ENCODE data around the gene RRP8. TPM values are rescaled to one million over a fixed set of nuclear protein-coding genes. Genes with fewer than 3 reads are reported as not detected.

RRP8 gene
- total and polyA plus RNA-seq, 2 experiments from 2014 or later = 15.3 to 26.1 TPM

GRCh38 chr11:6557761-6558674 lies 45.4 kb downstream of the RRP8 start:
- no peaks in the 10 kb centered on the region for H3K27me3 ChIP-seq
- H3K79me2 ChIP-seq = no peaks in the 10 kb centered on the region
- H3K9me3 ChIP-seq (ENCODE audit: low read depth) = no peaks in the 10 kb centered on the region
- H4K20me1 ChIP-seq (ENCODE audit: insufficient read depth, poor library complexity, severe bottlenecking) = no peaks in the 10 kb centered on the region
- H3K36me3 ChIP-seq (replicated peaks; ENCODE audit: insufficient read depth, low read depth) = no peaks in the 10 kb centered on the region
- TF ChIP-seq, protein P1, sequence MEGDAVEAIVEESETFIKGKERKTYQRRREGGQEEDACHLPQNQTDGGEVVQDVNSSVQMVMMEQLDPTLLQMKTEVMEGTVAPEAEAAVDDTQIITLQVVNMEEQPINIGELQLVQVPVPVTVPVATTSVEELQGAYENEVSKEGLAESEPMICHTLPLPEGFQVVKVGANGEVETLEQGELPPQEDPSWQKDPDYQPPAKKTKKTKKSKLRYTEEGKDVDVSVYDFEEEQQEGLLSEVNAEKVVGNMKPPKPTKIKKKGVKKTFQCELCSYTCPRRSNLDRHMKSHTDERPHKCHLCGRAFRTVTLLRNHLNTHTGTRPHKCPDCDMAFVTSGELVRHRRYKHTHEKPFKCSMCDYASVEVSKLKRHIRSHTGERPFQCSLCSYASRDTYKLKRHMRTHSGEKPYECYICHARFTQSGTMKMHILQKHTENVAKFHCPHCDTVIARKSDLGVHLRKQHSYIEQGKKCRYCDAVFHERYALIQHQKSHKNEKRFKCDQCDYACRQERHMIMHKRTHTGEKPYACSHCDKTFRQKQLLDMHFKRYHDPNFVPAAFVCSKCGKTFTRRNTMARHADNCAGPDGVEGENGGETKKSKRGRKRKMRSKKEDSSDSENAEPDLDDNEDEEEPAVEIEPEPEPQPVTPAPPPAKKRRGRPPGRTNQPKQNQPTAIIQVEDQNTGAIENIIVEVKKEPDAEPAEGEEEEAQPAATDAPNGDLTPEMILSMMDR (IDR thresholded peaks at IDR 0.05; ENCODE audit: poor library complexity) = no peak
- no peaks in the 10 kb centered on the region for H3K9me2 ChIP-seq (replicated peaks; ENCODE audit: insufficient read depth)
- no peak overlapping the region for H3K27ac ChIP-seq
- H3K4me1 ChIP-seq (ENCODE audit: insufficient read depth) = no peaks in the 10 kb centered on the region
- no peak for DNase-seq (ENCODE audit: low spot score)
- WGBS (ENCODE audit: low lambda C conversion rate, missing lambda C conversion rate) = 97% methylated on average over 14 of the region's 14 CpGs
- H3K4me3 ChIP-seq = no peak overlapping the region
- H3K4me2 ChIP-seq = no peak overlapping the region
- no peak overlapping the region for H2AFZ ChIP-seq

DNA sequence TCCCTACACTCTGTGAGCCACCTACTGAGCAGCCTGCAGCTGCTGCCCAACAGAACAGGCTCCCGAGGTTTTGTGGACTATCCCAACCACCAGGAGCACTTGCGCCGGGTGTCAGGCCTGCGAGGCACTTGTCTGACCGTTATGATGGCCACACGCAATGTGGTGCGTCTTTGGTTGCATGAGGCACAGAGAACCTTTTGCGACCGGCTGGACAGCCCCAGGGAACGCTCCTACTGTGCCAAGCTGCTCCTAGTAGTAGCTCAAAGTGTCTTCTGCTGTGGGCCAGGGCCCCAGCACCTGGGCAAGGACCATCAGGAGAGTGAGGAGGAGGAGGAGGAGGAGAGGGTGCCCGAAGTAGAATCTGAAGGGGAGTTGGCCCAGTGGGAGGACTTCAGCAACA lies 46.4 kb downstream of the RRP8 start:
- no peak overlapping the region for H2AFZ ChIP-seq
- WGBS (ENCODE audit: low lambda C conversion rate, missing lambda C conversion rate) = 91% methylated on average over 11 of the region's 11 CpGs
- H4K20me1 ChIP-seq (ENCODE audit: insufficient read depth, poor library complexity, severe bottlenecking) = no peaks in the 10 kb centered on the region
- DNase-seq (ENCODE audit: low spot score) = no peak
- no peak overlapping the region for H3K4me2 ChIP-seq
- TF ChIP-seq EZH2phosphoT487 (IDR thresholded peaks at IDR 0.05; ENCODE audit: low read depth, severe bottlenecking, unreplicated experiment) (no peak), EZH2 (IDR thresholded peaks at IDR 0.05; ENCODE audit: borderline replicate concordance) (no peak)
- TF ChIP-seq, protein P1 (IDR thresholded peaks at IDR 0.05; ENCODE audit: poor library complexity) = no peak
- H3K27me3 ChIP-seq = no peaks in the 10 kb centered on the region
- no peaks in the 10 kb centered on the region for H3K9me3 ChIP-seq (ENCODE audit: low read depth)
- H3K27ac ChIP-seq = no peak overlapping the region
- H3K4me1 ChIP-seq (ENCODE audit: insufficient read depth) = no peaks in the 10 kb centered on the region
- H3K9me2 ChIP-seq (replicated peaks; ENCODE audit: insufficient read depth) = no peaks in the 10 kb centered on the region
- no peak overlapping the region for H3K4me3 ChIP-seq
- H3K79me2 ChIP-seq = no peaks in the 10 kb centered on the region
- H3K36me3 ChIP-seq (replicated peaks; ENCODE audit: insufficient read depth, low read depth) = no peaks in the 10 kb centered on the region

- no peaks in the 10 kb centered on the region for H3K36me3 ChIP-seq (replicated peaks; ENCODE audit: insufficient read depth, low read depth)
- no peak overlapping the region for H3K4me3 ChIP-seq
- TF ChIP-seq EZH2phosphoT487 (IDR thresholded peaks at IDR 0.05; ENCODE audit: low read depth, severe bottlenecking, unreplicated experiment) = no peak
- TF ChIP-seq EZH2 (IDR thresholded peaks at IDR 0.05; ENCODE audit: borderline replicate concordance) = no peak
- TF ChIP-seq, protein P1 (IDR thresholded peaks at IDR 0.05; ENCODE audit: poor library complexity) = no peak
- no peaks in the 10 kb centered on the region for H3K9me2 ChIP-seq (replicated peaks; ENCODE audit: insufficient read depth)
- no peak overlapping the region for H2AFZ ChIP-seq
- no peaks in the 10 kb centered on the region for H3K79me2 ChIP-seq
- H3K4me1 ChIP-seq (ENCODE audit: insufficient read depth) = no peaks in the 10 kb centered on the region
- DNase-seq (ENCODE audit: low spot score) = no peak
- no peaks in the 10 kb centered on the region for H3K27me3 ChIP-seq
- no peak overlapping the region for H3K27ac ChIP-seq
- no peaks in the 10 kb centered on the region for H3K9me3 ChIP-seq (ENCODE audit: low read depth)
- WGBS (ENCODE audit: low lambda C conversion rate, missing lambda C conversion rate) = 92% methylated on average over 11 of the region's 11 CpGs
- no peaks in the 10 kb centered on the region for H4K20me1 ChIP-seq (ENCODE audit: insufficient read depth, poor library complexity, severe bottlenecking)
- H3K4me2 ChIP-seq = no peak overlapping the region
These were observed 47.1 kb downstream of the RRP8 start for GRCh38 chr11:6556139-6556949.
